Limb (tissue), 2 donors: ENCODE results near the gene ESRRG.
"Not testable (repeated sequence)": the region's sequence is repeated elsewhere in the genome, so short reads cannot be mapped to it uniquely, and the experiment has no call there.

Source experiments
- DNase-seq, 2 donors: peaks; one replicate each; pipeline ENCODE4 v3.0.0-alpha.2; 2016; ENCODE audit errors: extremely low spot score in 2 of 2

The ESRRG gene

GRCh38 chr1:216705676-216706075 is 17.6 kb downstream of the ESRRG start:
- no peak for DNase-seq

GRCh38 chr1:216704065-216704464 is 19.2 kb downstream of the ESRRG start:
- not testable (repeated sequence) for DNase-seq

- DNase-seq = no peak
Measured at GRCh38 chr1:216702170-216702569, 21.1 kb downstream of the ESRRG start.

- DNase-seq = no peak
Measured at GRCh38 chr1:216700779-216701178, 22.4 kb downstream of the ESRRG start.

GRCh38 chr1:216691710-216692109 is 31.5 kb downstream of the ESRRG start:
- no peak for DNase-seq

GRCh38 chr1:216690603-216691002 is 32.6 kb downstream of the ESRRG start:
- no peak for DNase-seq

- no peak for DNase-seq
Measured at GRCh38 chr1:216688127-216688657, 35.0 kb downstream of the ESRRG start.

GRCh38 chr1:216686860-216687766 is 36.1 kb downstream of the ESRRG start:
- no peak for DNase-seq

GRCh38 chr1:216682752-216683151 is 40.5 kb downstream of the ESRRG start:
- no peak for DNase-seq

- no peak for DNase-seq
Measured at GRCh38 chr1:216679108-216679507, 44.1 kb downstream of the ESRRG start.

- DNase-seq = no peak
Measured at GRCh38 chr1:216670118-216670883, 52.9 kb downstream of the ESRRG start.

- no peak for DNase-seq
Measured at GRCh38 chr1:216666441-216666840, 56.8 kb downstream of the ESRRG start.

- no peak for DNase-seq
Measured at GRCh38 chr1:216665856-216666255, 57.4 kb downstream of the ESRRG start.

GRCh38 chr1:216665406-216665805 is 57.8 kb downstream of the ESRRG start:
- DNase-seq = no peak

GRCh38 chr1:216662681-216663080 is 60.5 kb downstream of the ESRRG start:
- no peak for DNase-seq

- DNase-seq = no peak
Measured at GRCh38 chr1:216660561-216660960, 62.7 kb downstream of the ESRRG start.

GRCh38 chr1:216653001-216653400 is 70.2 kb downstream of the ESRRG start:
- no peak for DNase-seq

GRCh38 chr1:216651826-216652418 is 71.3 kb downstream of the ESRRG start:
- no peak for DNase-seq

GRCh38 chr1:216643176-216643575 is 80.1 kb downstream of the ESRRG start:
- no peak for DNase-seq

GRCh38 chr1:216641669-216642460 is 81.4 kb downstream of the ESRRG start:
- DNase-seq = no peak

GRCh38 chr1:216640100-216640499 is 83.1 kb downstream of the ESRRG start:
- DNase-seq = no peak
